Jurkat, Clone E6-1 (cell line): Measurements from ENCODE around the gene TLNRD1.
A peak's percentile ranks its signal among the peaks of the same experiment; 100 is the strongest.

ENCODE experiments used
- DNase-seq: peaks from one replicate; pipeline ENCODE4 v3.0.0-alpha.2; 2011; ENCODE audit warnings: low read depth, low spot score
- H3K4me3 ChIP-seq: 2 replicates; pipeline ENCODE4 v1.5.1; 2011; ENCODE audit warnings: mild to moderate bottlenecking, low read length, control low read depth, moderate library complexity

The TLNRD1 gene

GRCh38 chr15:80974914-80975313, 25.8 kb upstream of the TLNRD1 start:
- no peak overlapping the region for H3K4me3 ChIP-seq
- DNase-seq, result no peak

- H3K4me3 ChIP-seq, result no peak overlapping the region
- no peak for DNase-seq
Measured at GRCh38 chr15:80976851-80977250, 23.9 kb upstream of the TLNRD1 start.

GRCh38 chr15:80977627-80978036, 23.1 kb upstream of the TLNRD1 start:
- no peak for DNase-seq
- no peak overlapping the region for H3K4me3 ChIP-seq

GRCh38 chr15:80978685-80979329, 21.9 kb upstream of the TLNRD1 start:
- no peak for DNase-seq
- no peak overlapping the region for H3K4me3 ChIP-seq

- DNase-seq, result no peak
- no peak overlapping the region for H3K4me3 ChIP-seq
Measured at GRCh38 chr15:80979538-80980200, 21.1 kb upstream of the TLNRD1 start.

- DNase-seq, result no peak
- no peak overlapping the region for H3K4me3 ChIP-seq
Measured at GRCh38 chr15:80982205-80982604, 18.5 kb upstream of the TLNRD1 start.

GRCh38 chr15:80982839-80983238, 17.9 kb upstream of the TLNRD1 start:
- no peak overlapping the region for H3K4me3 ChIP-seq
- no peak for DNase-seq

GRCh38 chr15:80984856-80985255, 15.9 kb upstream of the TLNRD1 start:
- H3K4me3 ChIP-seq, result no peak overlapping the region
- DNase-seq, result no peak

GRCh38 chr15:80985981-80986380, 14.7 kb upstream of the TLNRD1 start:
- no peak overlapping the region for H3K4me3 ChIP-seq
- DNase-seq, result no peak

- no peak for DNase-seq
- no peak overlapping the region for H3K4me3 ChIP-seq
Measured at GRCh38 chr15:80986487-80986886, 14.2 kb upstream of the TLNRD1 start.

GRCh38 chr15:80988148-80988796, 12.5 kb upstream of the TLNRD1 start:
- peak overlapping the region; percentile 97 for H3K4me3 ChIP-seq
- DNase-seq, result no peak

- DNase-seq, result no peak
- H3K4me3 ChIP-seq, result peak overlapping the region; percentile 97
Measured at GRCh38 chr15:80989081-80989517, 11.6 kb upstream of the TLNRD1 start.

- DNase-seq, result peak; percentile 90
- peak within 1 kb of the TSS; percentile 97 for H3K4me3 ChIP-seq
Measured at GRCh38 chr15:80989518-80990478, 10.9 kb upstream of the TLNRD1 start, which contains the start of gene MESD. Gene MESD (minus strand): TSS chr15:80989819. CDS start chr15:80989791, 28 bp downstream.

- H3K4me3 ChIP-seq, result no peak overlapping the region
- no peak for DNase-seq
Measured at GRCh38 chr15:80990955-80991354, 9.8 kb upstream of the TLNRD1 start.

GRCh38 chr15:80991421-80991820, 9.3 kb upstream of the TLNRD1 start:
- H3K4me3 ChIP-seq, result no peak overlapping the region
- DNase-seq, result peak; percentile 56

- no peak overlapping the region for H3K4me3 ChIP-seq
- DNase-seq, result no peak
Measured at GRCh38 chr15:80992006-80992405, 8.7 kb upstream of the TLNRD1 start.

GRCh38 chr15:80992441-80992840, 8.3 kb upstream of the TLNRD1 start:
- no peak overlapping the region for H3K4me3 ChIP-seq
- DNase-seq, result no peak

- no peak overlapping the region for H3K4me3 ChIP-seq
- DNase-seq, result no peak
Measured at GRCh38 chr15:80996247-80996646, 4.5 kb upstream of the TLNRD1 start.

- no peak overlapping the region for H3K4me3 ChIP-seq
- DNase-seq, result no peak
Measured at GRCh38 chr15:80997692-80998091, 3.0 kb upstream of the TLNRD1 start.
